Renal pelvis (tissue), 4 donors: ENCODE data around the gene SGPP2. TPM values are rescaled to one million over a fixed set of nuclear protein-coding genes. Genes with fewer than 3 reads are reported as not detected.
"Not testable (repeated sequence)": the region's sequence is repeated elsewhere in the genome, so short reads cannot be mapped to it uniquely, and the experiment has no call there.

Source experiments
- DNase-seq: peaks from one replicate; pipeline ENCODE4 v3.0.0-alpha.2; 2013
- polyA plus RNA-seq, 3 donors: library from polyadenylated mRNA; unstranded; fragments of 120-200 nt; gene quantifications; one replicate each; pipeline ENCODE4 v1.2.1, GENCODE V29; 2013; ENCODE audit not compliant: insufficient read length in 3 of 3

SGPP2 gene
- polyA plus RNA-seq, 3 donors = 16.7 to 19.3 (median 17.9) TPM

DNA sequence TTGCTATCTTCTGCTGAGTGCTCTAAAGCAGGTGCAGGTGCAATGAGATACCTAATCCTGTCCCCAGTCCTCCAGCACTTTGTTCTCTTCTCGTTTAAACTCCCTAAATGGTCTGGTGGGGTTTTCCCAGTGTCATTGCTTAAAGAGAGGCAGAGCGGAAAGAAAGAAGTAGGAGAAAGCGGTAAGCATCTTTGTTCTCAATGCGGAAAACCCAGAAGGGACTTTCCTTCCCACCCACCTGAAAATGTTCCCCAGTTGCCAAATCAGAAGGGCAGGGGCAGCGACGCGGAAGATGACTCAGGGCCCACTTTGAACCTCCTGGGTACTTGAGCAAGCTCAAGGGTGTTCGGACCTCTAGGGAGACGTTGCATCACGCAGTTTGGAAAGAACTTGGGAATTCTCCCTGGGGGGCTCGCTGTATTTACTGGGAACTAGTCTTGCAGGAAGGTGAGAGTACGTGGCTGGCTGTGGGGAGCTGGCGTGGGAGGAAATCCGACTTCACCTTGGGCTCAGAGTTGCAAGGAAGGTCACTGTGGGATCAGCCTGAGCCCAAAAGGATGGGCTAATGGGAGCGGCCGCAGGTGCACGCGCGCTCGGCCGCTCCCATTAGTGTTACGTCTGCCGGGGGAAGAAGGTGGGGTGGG, 589 bp upstream of the SGPP2 start:
- no peak for DNase-seq

DNA sequence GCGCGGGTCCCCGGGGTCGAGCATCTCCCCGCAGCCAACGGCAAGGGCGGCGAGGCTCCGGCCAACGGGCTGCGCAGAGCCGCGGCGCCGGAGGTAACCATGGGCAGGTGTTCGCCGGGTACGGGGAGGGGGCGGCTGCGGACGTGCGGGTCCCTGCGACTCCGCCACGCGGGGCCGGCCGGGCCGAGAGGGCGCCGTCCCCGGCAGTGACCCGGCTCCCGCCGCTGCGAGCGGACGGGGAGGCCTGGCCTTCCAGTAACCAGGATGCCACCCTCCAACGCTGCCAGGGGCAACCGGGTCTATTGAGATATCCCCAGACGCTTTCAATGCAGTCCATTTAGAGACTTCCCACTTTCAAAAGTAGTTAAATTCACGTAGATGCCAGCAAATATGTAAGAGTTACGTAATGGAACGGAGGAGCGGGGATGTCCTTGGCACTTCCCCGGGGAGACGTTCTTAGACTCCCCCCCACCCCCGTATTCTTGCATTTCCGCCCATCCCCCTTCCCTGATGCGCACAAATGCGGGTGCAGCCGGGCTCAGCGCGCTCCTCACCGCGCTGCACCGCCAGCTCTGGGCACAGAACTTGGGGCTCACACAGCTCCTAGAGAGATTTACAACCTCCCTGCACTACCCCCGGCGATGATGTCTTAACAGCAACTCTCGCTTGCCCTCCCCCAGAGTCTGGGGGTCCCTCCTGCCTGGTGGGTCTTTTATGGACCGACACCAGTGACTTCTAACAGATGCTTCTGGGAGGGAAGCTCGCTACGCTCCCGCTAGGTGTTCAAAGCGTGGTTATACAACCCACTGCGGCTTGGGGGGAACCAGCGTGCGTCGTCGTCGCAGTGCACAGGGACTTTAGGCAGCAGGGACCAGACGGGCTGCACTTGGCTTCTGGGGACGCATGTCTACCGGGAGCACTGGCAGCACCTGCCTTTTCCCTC, 657 bp downstream of the SGPP2 start:
- DNase-seq = no peak

DNA sequence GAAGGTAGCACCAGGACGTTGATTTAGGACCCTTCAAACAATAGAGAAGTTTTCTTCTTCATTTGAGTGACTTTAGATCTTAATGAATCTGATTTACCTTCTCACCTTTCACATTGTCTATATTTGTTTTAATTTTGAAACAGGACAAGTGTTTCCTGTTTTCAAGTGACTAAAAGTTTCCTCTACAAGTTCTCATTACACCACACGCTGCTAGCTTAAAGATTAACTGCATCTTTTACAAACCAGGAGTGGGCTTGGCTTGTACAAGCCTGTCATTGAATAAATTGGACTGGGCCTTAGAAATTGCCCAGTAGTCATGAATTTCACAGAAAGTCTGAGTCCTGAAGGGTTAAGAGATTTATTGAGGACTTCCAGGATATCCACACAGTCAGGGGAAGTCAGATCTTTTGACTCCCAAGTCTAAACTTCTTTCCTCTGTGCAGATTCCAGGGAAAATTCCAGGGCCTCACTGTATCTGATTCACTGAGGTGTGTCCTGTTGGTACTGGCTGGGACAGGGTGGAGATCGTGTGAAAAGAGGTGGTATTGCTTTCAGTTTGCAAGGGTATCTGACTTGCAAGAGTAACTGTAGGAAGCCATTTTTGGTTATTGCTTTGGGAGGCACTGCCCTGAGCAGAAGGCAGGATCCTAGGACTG, 3.4 kb downstream of the SGPP2 start:
- peak; percentile 66 for DNase-seq

DNA sequence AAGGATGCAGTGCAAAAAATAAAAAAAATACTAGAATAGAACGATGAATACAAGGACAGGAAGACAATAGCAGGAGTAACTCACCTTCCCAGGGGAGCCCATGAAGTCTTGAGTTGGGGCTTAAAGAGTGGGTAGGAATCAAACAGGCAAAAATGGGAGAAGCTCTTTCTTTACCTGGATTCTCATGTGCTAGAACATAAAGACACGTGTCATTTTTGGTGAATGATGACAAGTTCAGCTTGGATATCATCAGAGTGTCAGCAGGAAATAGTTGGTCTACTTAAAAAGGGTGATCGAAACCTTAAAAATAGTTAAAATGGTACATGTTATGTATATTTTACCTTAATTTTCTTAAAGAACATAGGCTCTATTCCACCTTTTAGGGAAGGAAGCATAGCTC, 5.7 kb downstream of the SGPP2 start:
- DNase-seq = no peak

DNA sequence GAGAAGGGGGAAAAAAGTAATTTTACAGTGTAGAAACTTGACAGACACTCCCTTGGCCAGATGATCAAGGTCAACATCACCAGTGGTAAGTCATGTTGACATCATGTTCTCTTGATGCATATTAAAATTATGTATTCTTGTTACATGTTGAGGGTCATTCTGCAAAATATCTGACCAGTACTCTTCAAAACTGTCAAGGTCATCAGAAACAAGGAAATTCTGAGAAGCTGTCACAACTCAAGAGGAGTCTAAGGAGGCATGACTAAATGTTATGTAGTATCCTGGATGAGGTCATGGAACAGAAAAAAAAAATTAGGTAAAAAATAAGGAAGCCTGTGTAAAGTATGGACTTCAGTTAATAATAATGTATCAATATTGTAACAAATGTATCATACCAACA, 6.3 kb downstream of the SGPP2 start:
- no peak for DNase-seq

- DNase-seq = no peak
Measured at GRCh38 chr2:222431869-222432268, 7.5 kb downstream of the SGPP2 start.

DNA sequence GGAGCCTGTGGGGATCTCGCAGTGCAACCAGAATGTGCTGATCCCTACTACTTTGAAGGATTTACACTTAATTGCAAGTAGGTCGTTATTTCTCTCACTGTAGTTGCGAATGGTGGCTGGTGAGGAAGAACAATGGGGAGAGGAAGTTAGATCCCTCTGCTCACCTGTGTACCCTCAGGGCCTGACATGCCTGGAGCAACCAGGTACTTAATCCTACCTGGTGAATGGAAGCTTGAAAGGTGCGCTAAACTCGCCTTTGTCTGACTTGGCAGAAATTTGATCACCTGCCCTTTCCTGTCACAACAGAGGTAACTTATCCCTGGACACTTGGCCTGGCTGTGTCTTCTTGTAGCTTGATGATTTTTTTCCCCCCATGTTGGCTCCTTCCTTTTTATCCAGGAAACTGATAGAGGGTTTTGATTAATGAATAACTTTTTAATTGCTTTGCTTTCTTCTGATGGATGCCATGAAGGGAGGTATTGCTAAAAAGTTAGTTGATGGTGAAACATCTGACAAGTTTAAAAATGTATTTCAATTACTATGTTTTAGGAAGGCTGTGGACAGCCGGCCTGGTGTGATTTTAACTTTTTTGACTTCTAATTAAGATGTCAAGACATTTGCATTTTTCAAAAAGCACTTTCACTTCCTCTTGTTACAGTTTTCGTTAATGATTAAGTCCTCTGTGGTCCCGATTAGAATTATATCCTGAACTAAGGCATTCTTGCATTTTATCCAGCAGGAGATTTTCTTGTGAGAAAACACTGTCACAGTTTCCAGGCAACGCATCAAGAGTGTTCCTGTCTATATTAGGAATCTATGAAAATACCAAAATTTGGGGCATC, 9.2 kb downstream of the SGPP2 start:
- DNase-seq = no peak

DNA sequence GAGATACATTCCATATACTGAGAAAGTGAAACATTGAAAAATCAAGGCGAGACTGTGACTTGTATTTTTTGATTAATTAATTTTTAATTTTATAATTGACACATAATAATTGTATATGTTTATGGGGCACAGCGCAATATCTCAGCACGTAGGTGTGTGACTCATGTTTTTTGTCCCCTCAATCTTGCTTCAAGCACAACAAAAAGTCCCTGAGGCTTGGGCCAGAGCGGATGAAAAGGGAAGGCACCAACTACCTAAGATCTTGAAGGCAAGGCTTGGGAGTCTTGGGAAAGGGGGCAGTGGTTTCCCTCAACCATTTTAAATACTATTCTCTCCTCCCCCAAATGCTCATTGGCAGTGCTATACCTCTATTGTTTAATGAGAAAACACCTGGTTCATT, 9.9 kb downstream of the SGPP2 start:
- DNase-seq = no peak

GRCh38 chr2:222435400-222436039, 11.2 kb downstream of the SGPP2 start:
- DNase-seq = not testable (repeated sequence)

DNA sequence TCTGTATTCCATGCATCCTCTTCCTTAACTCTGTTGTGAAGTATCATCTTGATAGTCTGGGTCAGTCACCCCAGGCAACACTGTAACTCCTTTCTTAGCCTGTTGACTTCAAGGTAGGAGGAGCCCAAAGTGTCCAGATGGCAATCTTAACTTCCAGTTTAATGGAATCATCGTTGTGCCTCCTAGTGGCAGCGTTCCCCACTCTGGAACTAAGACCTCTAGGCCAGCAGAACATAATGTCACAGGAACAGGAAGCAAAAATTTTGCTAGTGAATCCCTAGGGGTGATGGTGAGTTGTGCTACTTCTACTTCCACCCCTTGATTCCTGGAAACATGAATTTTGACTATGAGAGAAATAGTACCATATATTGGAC, 11.7 kb downstream of the SGPP2 start:
- no peak for DNase-seq

- no peak for DNase-seq
Measured at GRCh38 chr2:222439692-222440091, 15.3 kb downstream of the SGPP2 start.

DNA sequence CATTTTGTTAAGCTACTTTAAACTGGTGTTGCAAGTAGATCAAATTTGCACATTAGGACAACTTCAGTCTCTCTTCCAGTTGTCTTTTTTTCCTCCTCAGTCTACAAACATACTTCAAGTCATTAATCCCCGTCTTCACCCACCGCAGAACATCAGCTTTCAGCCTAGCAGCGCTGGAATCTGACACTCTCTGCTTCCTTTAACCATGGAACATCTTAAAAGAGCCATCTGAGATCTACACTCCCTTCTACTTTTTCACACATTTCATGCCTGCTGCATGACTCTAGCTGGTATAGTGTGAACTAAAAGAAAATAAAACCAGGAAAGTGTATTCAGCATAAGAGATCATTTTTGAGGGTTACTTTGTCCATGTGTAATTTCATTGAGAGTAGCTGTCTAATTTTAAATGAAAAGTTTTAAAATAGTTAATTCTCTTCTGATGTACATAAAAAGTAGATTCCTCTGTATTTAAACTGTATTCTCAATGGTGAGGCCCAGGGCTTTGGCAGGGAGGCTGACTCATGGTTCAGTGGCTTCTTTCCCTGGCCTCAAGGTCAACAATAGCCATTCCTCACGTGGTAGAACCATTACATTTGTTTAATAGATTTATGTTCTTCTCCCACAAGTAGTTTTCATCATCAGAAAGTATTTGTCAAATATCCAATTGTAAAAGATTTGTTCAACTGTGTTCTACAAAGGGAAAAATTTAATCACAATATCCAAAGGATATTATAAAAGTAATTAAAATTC, 16.5 kb downstream of the SGPP2 start:
- DNase-seq = peak; percentile 72

GRCh38 chr2:222442665-222443064, 18.3 kb downstream of the SGPP2 start:
- DNase-seq = no peak

- DNase-seq = no peak
Measured at GRCh38 chr2:222445227-222445626, 20.9 kb downstream of the SGPP2 start.

DNA sequence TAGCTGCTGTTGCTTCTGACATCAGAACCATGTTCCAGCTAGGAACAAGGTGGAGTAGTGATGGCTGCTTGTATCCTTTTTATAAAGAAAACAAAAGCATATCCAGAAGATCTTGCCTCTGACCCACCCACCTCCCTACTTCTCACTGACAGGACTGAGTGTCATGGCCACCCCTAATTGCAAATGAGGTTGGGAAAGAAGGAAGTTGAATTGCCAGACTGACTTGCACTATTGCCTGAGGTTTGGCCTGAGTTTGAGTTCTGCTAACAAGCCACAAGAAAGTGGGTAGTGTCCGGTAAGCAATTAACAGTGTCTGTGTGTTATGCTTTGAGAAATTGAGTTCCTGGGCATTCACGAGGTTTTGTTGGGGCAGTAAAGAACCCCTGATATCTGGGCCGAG, 22.8 kb downstream of the SGPP2 start:
- DNase-seq = no peak

GRCh38 chr2:222448748-222449181, 24.4 kb downstream of the SGPP2 start:
- DNase-seq = peak; percentile 93

DNA sequence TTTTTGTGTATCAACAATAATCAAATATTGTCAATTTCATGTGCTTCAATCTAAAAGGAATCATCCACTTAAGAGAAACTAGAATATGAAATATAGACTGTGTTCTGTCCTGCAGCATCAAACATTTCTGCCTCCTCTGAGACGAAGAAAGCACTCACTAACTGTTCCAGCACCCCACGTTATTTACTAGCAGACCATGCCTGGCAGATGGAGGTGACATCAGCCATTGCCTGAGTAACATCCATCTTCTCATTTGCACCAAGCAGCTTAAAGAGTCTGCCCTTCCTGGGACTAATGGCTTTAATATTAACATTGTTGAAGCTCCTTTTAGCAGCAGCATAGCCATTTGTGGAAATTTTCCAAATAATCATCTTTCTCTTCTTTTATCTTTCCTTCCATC, 25.7 kb downstream of the SGPP2 start:
- no peak for DNase-seq

DNA sequence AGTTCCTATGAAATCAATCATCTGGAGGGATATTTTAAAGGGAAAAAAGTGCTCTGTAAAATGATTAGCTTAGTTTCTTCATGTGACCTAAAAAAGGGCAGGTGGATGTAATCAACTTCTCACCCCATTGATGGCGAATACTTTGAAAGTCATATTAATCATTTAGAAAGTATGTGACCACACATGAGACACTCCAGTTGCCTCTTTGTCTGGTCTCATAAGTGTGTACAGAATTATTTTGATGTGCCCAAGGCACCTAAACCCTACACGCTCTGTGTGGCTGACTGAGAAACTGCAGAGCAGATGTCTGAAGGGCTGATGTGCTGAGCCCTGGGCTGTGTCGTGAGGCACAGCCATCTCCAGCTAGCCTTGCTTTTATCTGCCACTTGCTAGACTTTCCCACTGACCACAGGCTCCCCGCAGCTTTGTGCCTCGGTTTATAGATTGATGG, 26.9 kb downstream of the SGPP2 start:
- no peak for DNase-seq

- DNase-seq = no peak
Measured at GRCh38 chr2:222452422-222452950, 28.1 kb downstream of the SGPP2 start.

- no peak for DNase-seq
Measured at GRCh38 chr2:222456479-222457077, 32.2 kb downstream of the SGPP2 start.
